OCI-LY1 (cell line): ENCODE measurements around the gene PIP4P1.
"Not testable (repeated sequence)": the region's sequence is repeated elsewhere in the genome, so short reads cannot be mapped to it uniquely, and the experiment has no call there.

Source experiments
- H2AFZ ChIP-seq: fragments of 200-600 bp; sonication (generic), shearing (Covaris generic); 2 replicates; pipeline ENCODE4 v1.6.0; 2014; ENCODE audit warnings: antibody characterized with exemption, mild to moderate bottlenecking, low read length
- H3F3A ChIP-seq: fragments of 200-600 bp; sonication (generic), shearing (Covaris generic); 2 replicates; pipeline ENCODE4 v1.6.0; 2014; ENCODE audit warnings: mild to moderate bottlenecking, antibody characterized with exemption, low read length, moderate library complexity; ENCODE audit not compliant: insufficient read depth
- H3K27ac ChIP-seq: fragments of 200-600 bp; sonication (generic); 2 replicates; pipeline ENCODE4 v1.5.1; 2014; ENCODE audit warnings: low read length, mixed run types, mild to moderate bottlenecking, low read depth; ENCODE audit not compliant: poor library complexity, severe bottlenecking
- H3K27me3 ChIP-seq: fragments of 200-600 bp; sonication (generic); 2 replicates; pipeline ENCODE4 v1.6.0; 2014; ENCODE audit warnings: antibody characterized with exemption, mild to moderate bottlenecking, low read length, moderate library complexity; ENCODE audit not compliant: insufficient read depth
- H3K36me3 ChIP-seq: fragments of 200-600 bp; sonication (generic); 2 replicates; pipeline ENCODE4 v1.6.1; 2014; ENCODE audit warnings: mild to moderate bottlenecking, antibody characterized with exemption, low read length, moderate library complexity, mixed read lengths; ENCODE audit not compliant: insufficient read depth
- H3K4me1 ChIP-seq: fragments of 200-600 bp; sonication (generic); 2 replicates; pipeline ENCODE4 v1.5.1; 2014; ENCODE audit warnings: mild to moderate bottlenecking, low read length, moderate library complexity; ENCODE audit not compliant: insufficient read depth, severe bottlenecking
- H3K4me2 ChIP-seq: fragments of 200-600 bp; sonication (generic), shearing (Covaris generic); 2 replicates; pipeline ENCODE4 v1.6.1; 2014; ENCODE audit warnings: low read length
- H3K4me3 ChIP-seq: fragments of 200-600 bp; sonication (generic); 2 replicates; pipeline ENCODE4 v1.5.1; 2014; ENCODE audit warnings: low read length, low read depth, mild to moderate bottlenecking, mixed read lengths; ENCODE audit not compliant: poor library complexity, severe bottlenecking
- H3K79me2 ChIP-seq: fragments of 200-600 bp; shearing (Covaris generic); 2 replicates; pipeline ENCODE4 v1.6.1; 2016; ENCODE audit warnings: mixed run types, low read length, mixed read lengths; ENCODE audit not compliant: insufficient read depth
- H3K9ac ChIP-seq: fragments of 200-600 bp; sonication (generic), shearing (Covaris generic); 2 replicates; pipeline ENCODE4 v1.6.1; 2014; ENCODE audit warnings: mild to moderate bottlenecking, low read length, mixed read lengths
- H3K9me2 ChIP-seq: fragments of 200-600 bp; sonication (generic), shearing (Covaris generic); 2 replicates; pipeline ENCODE4 v1.6.1; 2014; ENCODE audit warnings: low read depth, mild to moderate bottlenecking, low read length, mixed read lengths
- H3K9me3 ChIP-seq: fragments of 200-600 bp; shearing (Covaris generic); 2 replicates; pipeline ENCODE4 v1.6.1; 2014; ENCODE audit warnings: low read length, mixed read lengths
- H4K20me1 ChIP-seq: fragments of 200-600 bp; sonication (generic), shearing (Covaris generic); 2 replicates; pipeline ENCODE4 v1.6.0; 2016; ENCODE audit warnings: mild to moderate bottlenecking, low read length; ENCODE audit not compliant: insufficient read depth
- EZH2 ChIP-seq: fragments of 200-600 bp; sonication (generic), shearing (Covaris generic); IDR thresholded peaks from 2 replicates; pipeline ENCODE4 v1.8.0; 2017; ENCODE audit warnings: borderline replicate concordance, mixed run types, mild to moderate bottlenecking, antibody characterized with exemption, low read length, moderate library complexity, mixed read lengths
- TF ChIP-seq, protein P1 (sequence below): fragments of 200-600 bp; sonication (generic), shearing (Covaris generic); IDR thresholded peaks from 2 replicates; pipeline ENCODE4 v1.5.1; 2017; ENCODE audit warnings: mild to moderate bottlenecking, antibody characterized with exemption, low read length, moderate library complexity, mixed read lengths

PIP4P1 gene

GRCh38 chr14:20461225-20462141 lies at the start of gene PIP4P1:
Gene PIP4P1 (minus strand): TSS chr14:20461434. CDS start chr14:20461325, 109 bp downstream.
- Histone ChIP-seq H3K9ac (peak within 1 kb of the TSS; percentile 90), H3K4me2 (peak within 1 kb of the TSS; percentile 99), H3K9me3 (no peaks in the 10 kb centered on the region), H3K4me1 (peaks cover 24% of the 10 kb centered on the region), H4K20me1 (no peaks in the 10 kb centered on the region), H3K79me2 (no peaks in the 10 kb centered on the region), H3K36me3 (peaks cover 38% of the 10 kb centered on the region), H3K9me2 (no peaks in the 10 kb centered on the region), H3K27ac (peak within 1 kb of the TSS; percentile 89), H2AFZ (no peak within 1 kb of the TSS), H3F3A (no peaks in the 10 kb centered on the region), H3K4me3 (peak within 1 kb of the TSS; percentile 90), H3K27me3 (no peaks in the 10 kb centered on the region)
- no peak for TF ChIP-seq EZH2
- TF ChIP-seq, protein P1, sequence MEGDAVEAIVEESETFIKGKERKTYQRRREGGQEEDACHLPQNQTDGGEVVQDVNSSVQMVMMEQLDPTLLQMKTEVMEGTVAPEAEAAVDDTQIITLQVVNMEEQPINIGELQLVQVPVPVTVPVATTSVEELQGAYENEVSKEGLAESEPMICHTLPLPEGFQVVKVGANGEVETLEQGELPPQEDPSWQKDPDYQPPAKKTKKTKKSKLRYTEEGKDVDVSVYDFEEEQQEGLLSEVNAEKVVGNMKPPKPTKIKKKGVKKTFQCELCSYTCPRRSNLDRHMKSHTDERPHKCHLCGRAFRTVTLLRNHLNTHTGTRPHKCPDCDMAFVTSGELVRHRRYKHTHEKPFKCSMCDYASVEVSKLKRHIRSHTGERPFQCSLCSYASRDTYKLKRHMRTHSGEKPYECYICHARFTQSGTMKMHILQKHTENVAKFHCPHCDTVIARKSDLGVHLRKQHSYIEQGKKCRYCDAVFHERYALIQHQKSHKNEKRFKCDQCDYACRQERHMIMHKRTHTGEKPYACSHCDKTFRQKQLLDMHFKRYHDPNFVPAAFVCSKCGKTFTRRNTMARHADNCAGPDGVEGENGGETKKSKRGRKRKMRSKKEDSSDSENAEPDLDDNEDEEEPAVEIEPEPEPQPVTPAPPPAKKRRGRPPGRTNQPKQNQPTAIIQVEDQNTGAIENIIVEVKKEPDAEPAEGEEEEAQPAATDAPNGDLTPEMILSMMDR: no peak

DNA sequence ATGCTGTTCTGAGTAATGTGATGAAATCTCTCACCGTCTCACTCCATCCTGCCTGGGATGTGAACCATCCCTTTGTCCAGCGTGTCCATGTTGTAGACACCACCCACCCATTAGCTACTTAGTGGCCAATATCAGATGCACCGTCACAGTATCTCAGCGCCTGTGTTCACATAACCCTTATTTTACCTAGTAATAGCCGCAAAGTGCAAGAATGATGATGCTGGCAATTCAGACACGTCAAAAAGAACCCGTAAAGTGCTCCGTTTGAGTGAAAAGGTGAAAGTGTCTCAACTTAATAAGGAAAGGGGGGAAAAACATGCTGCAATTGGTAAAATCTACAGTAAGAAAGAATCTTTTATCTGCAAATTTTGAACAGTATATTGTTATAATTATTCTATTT lies 47.1 kb upstream of the PIP4P1 start:
- Histone ChIP-seq H3K27ac (no peak overlapping the region), H3K79me2 (no peaks in the 10 kb centered on the region), H3F3A (no peaks in the 10 kb centered on the region), H2AFZ (no peak overlapping the region), H3K4me3 (no peak overlapping the region), H3K4me2 (no peak overlapping the region), H4K20me1 (no peaks in the 10 kb centered on the region), H3K9me3 (no peaks in the 10 kb centered on the region), H3K27me3 (no peaks in the 10 kb centered on the region), H3K9me2 (no peaks in the 10 kb centered on the region), H3K36me3 (no peaks in the 10 kb centered on the region), H3K9ac (no peak overlapping the region), H3K4me1 (no peaks in the 10 kb centered on the region)
- TF ChIP-seq, protein P1: no peak
- no peak for TF ChIP-seq EZH2

GRCh38 chr14:20507537-20507936 lies 46.3 kb upstream of the PIP4P1 start:
- not testable (repeated sequence) for H3K9me3 ChIP-seq, H3K4me3 ChIP-seq, H3K4me1 ChIP-seq, H3K27ac ChIP-seq, H3K9me2 ChIP-seq, H3F3A ChIP-seq, H2AFZ ChIP-seq, H3K27me3 ChIP-seq, H3K36me3 ChIP-seq, H4K20me1 ChIP-seq, H3K9ac ChIP-seq, H3K79me2 ChIP-seq, H3K4me2 ChIP-seq

GRCh38 chr14:20506752-20507151 lies 45.5 kb upstream of the PIP4P1 start:
- H4K20me1 ChIP-seq, H3K9me2 ChIP-seq, H3F3A ChIP-seq, H2AFZ ChIP-seq, H3K4me2 ChIP-seq, H3K36me3 ChIP-seq, H3K4me3 ChIP-seq, H3K4me1 ChIP-seq, H3K27me3 ChIP-seq, H3K79me2 ChIP-seq, H3K9me3 ChIP-seq, H3K27ac ChIP-seq, H3K9ac ChIP-seq: not testable (repeated sequence)

GRCh38 chr14:20506276-20506675 lies 45.0 kb upstream of the PIP4P1 start:
- H3K4me2 ChIP-seq, H3K4me1 ChIP-seq, H3F3A ChIP-seq, H3K9me2 ChIP-seq, H3K27ac ChIP-seq, H3K9ac ChIP-seq, H3K9me3 ChIP-seq, H3K4me3 ChIP-seq, H2AFZ ChIP-seq, H3K36me3 ChIP-seq, H4K20me1 ChIP-seq, H3K79me2 ChIP-seq, H3K27me3 ChIP-seq: not testable (repeated sequence)
